K562 (cell line): ENCODE results near the gene GANAB. TPM values are rescaled to one million over a fixed set of nuclear protein-coding genes. Genes with fewer than 3 reads are reported as not detected.

ENCODE experiments used
- CREB3 ChIP-seq: fragments of 450-650 bp; conservative IDR thresholded peaks from 2 replicates; pipeline ENCODE4 v1.6.1; 2016; ENCODE audit warnings: missing genetic modification characterization, low read depth, mild to moderate bottlenecking, missing compliant biosample characterization, moderate library complexity
- DDX20 ChIP-seq: fragments of 450-650 bp; IDR thresholded peaks from 2 replicates; pipeline ENCODE4 v1.6.1; 2016; ENCODE audit warnings: missing genetic modification characterization, low read depth, mild to moderate bottlenecking, missing compliant biosample characterization, moderate library complexity
- FOXA3 ChIP-seq, 2 experiments: fragments of 450-650 bp in 1 of 2; sonication (generic) in 1 of 2; formaldehyde crosslinking; IDR thresholded peaks in 1 of 2; conservative IDR thresholded peaks in 1 of 2; 2 replicates each; pipeline versions ENCODE4 v1.4.0 to v1.8.0; 2020 to 2022; ENCODE audit warnings: mild to moderate bottlenecking in 2 of 2, missing genetic modification reagents in 1 of 2
- HCFC1 ChIP-seq: IDR thresholded peaks from 2 replicates; pipeline ENCODE4 v1.6.1; 2012; ENCODE audit warnings: low read depth, low read length, improper control_type of control experiment
- HNRNPL ChIP-seq: fragments of 200-400 bp; formaldehyde crosslinking; IDR thresholded peaks from 2 replicates; pipeline ENCODE4 v1.6.1; 2017; ENCODE audit warnings: low read depth, mild to moderate bottlenecking, low read length
- HSF4 ChIP-seq: fragments of 250-450 bp; sonication (Bioruptor Pico); IDR thresholded peaks from 2 replicates; pipeline ENCODE4 v2.1.2; 2022; ENCODE audit warnings: mild to moderate bottlenecking, moderate library complexity, borderline replicate concordance
- MAX ChIP-seq: sonication (generic); formaldehyde crosslinking; IDR thresholded peaks from 2 replicates; pipeline ENCODE4 v1.9.0; 2022; ENCODE audit warnings: mild to moderate bottlenecking, missing genetic modification reagents
- MLLT1 ChIP-seq, 2 experiments: fragments of 450-650 bp; IDR thresholded peaks; 2 replicates each; pipeline ENCODE4 v1.6.1; 2016
- POLR2B ChIP-seq: fragments of 450-650 bp; IDR thresholded peaks from 2 replicates; pipeline ENCODE4 v1.6.1; 2018; ENCODE audit warnings: low read depth; ENCODE audit not compliant: partially characterized antibody
- POLR2G ChIP-seq: fragments of 200-400 bp; formaldehyde crosslinking; IDR thresholded peaks from 2 replicates; pipeline ENCODE4 v1.6.1; 2017; ENCODE audit warnings: low read depth, mild to moderate bottlenecking, antibody characterized with exemption, low read length, moderate library complexity
- SAFB2 ChIP-seq: fragments of 200-400 bp; formaldehyde crosslinking; IDR thresholded peaks from 2 replicates; pipeline ENCODE4 v1.6.1; 2018; ENCODE audit warnings: borderline replicate concordance, low read length, low read depth, moderate library complexity; ENCODE audit not compliant: severe bottlenecking
- SMARCA4 ChIP-seq: fragments of 450-650 bp; IDR thresholded peaks from 2 replicates; pipeline ENCODE4 v1.6.1; 2016
- SREBF2 ChIP-seq: sonication (generic); formaldehyde crosslinking; IDR thresholded peaks from 2 replicates; pipeline ENCODE4 v1.4.0; 2020; ENCODE audit warnings: mild to moderate bottlenecking, missing genetic modification reagents
- SRF ChIP-seq, 2 experiments: fragments of 250-450, 450-650 bp in 1 of 2; sonication (Bioruptor Pico) in 1 of 2; sonication (generic) in 1 of 2; formaldehyde crosslinking; IDR thresholded peaks; 2 replicates each; pipeline versions ENCODE4 v1.5.0 to v1.5.1; 2020 to 2022; ENCODE audit warnings: mild to moderate bottlenecking in 1 of 2, missing genetic modification reagents in 1 of 2
- STAG1 ChIP-seq: sonication (generic); formaldehyde crosslinking; IDR thresholded peaks from 2 replicates; pipeline ENCODE4 v1.5.0; 2020; ENCODE audit warnings: missing genetic modification reagents, borderline replicate concordance
- XRCC4 ChIP-seq: IDR thresholded peaks from one replicate; pipeline ENCODE4 v1.6.1; 2011; ENCODE audit not compliant: insufficient read depth, insufficient read length; ENCODE audit errors: extremely low read depth
- ZNF561 ChIP-seq: fragments of 450-650 bp; formaldehyde crosslinking; conservative IDR thresholded peaks from 2 replicates; pipeline ENCODE4 v1.4.0; 2020; ENCODE audit warnings: mild to moderate bottlenecking, moderate library complexity
- ZNF609 ChIP-seq: sonication (generic); formaldehyde crosslinking; IDR thresholded peaks from 2 replicates; pipeline ENCODE4 v1.8.1; 2023; ENCODE audit warnings: missing genetic modification reagents, mild to moderate bottlenecking, borderline replicate concordance
- ZNF699 ChIP-seq: fragments of 250-450 bp; sonication (Bioruptor Pico); IDR thresholded peaks from 2 replicates; pipeline ENCODE4 v1.8.0; 2021; ENCODE audit warnings: mild to moderate bottlenecking, moderate library complexity; ENCODE audit not compliant: insufficient replicate concordance
- ZNF717 ChIP-seq: fragments of 250-450 bp; sonication (Bioruptor Pico); IDR thresholded peaks from 2 replicates; pipeline ENCODE4 v1.5.0; 2021
- polyA plus RNA-seq, 8 experiments: library from polyadenylated mRNA; depleted of rRNA in 4 of 8; stranded (reverse) in 5 of 8; unstranded in 3 of 8; fragments of >200 nt; fragmentation: Nextera tagmentation in 2 of 8; fragmentation: Illumina TruSeq in 1 of 8; extraction: Ambion mirVana in 2 of 8; extraction: Trizol in 1 of 8; gene quantifications; 2 replicates each; pipeline versions ENCODE4 v1.2.1 to v1.2.3, GENCODE V29; 2011 to 2014; ENCODE audit warnings: inconsistent platforms in 1 of 8, missing spikeins in 1 of 8
- total RNA-seq, 7 experiments: library from RNA; depleted of rRNA in 6 of 7; stranded (reverse); fragments of >200 nt in 6 of 7; fragmentation: Illumina TruSeq in 2 of 7; extraction: Trizol in 2 of 7; gene quantifications; 2 replicates each; pipeline versions ENCODE4 v1.2.1 to v1.2.3, GENCODE V29; 2011 to 2021; ENCODE audit warnings: low replicate concordance in 1 of 7

GANAB gene
- total and polyA plus RNA-seq, 9 of the 15 experiments (the other 6 are each of a cell fraction or from before 2014, with no cell fraction given): 6.5 to 284 (median 161) TPM

- no peak for TF ChIP-seq CREB3 (tag)
- TF ChIP-seq HNRNPL: no peak
- no peak for TF ChIP-seq DDX20
- 0 out of 2 replicates have a peak, but pooled peaks have one; percentile 21 for TF ChIP-seq STAG1 (CRISPR knock-in tag)
- TF ChIP-seq SREBF2 (CRISPR knock-in tag): no peak
- no peak for TF ChIP-seq SRF (CRISPR knock-in tag; IDR thresholded peaks at IDR 0.05)
- TF ChIP-seq FOXA3 (CRISPR knock-in tag; conservative IDR thresholded peaks at IDR 0.05 in 1 of 2, IDR thresholded peaks at IDR 0.05 in 1 of 2): no peak
- TF ChIP-seq MLLT1 (IDR thresholded peaks at IDR 0.05): no peak
- TF ChIP-seq SAFB2: no peak
- peak; percentile 74 for TF ChIP-seq MAX (CRISPR knock-in tag)
- TF ChIP-seq POLR2G: peak; percentile 30; the same call in 1 of the 2 replicates
- TF ChIP-seq ZNF561 (CRISPR knock-in tag): no peak
- no peak for TF ChIP-seq ZNF609
- no peak for TF ChIP-seq POLR2B
- no peak for TF ChIP-seq ZNF699 (CRISPR knock-in tag)
- TF ChIP-seq ZNF717 (CRISPR knock-in tag): no peak
- TF ChIP-seq SMARCA4: no peak
- no peak for TF ChIP-seq HSF4
- no peak for TF ChIP-seq XRCC4
- peak; percentile 15; the same call in 1 of the 2 replicates for TF ChIP-seq HCFC1
These were observed 52.9 kb downstream of the GANAB start (continued) for GRCh38 chr11:62593434-62594044.
